B cell (primary cell): ENCODE results near the gene WBP2.

Experiments used
- EZH2 ChIP-seq: IDR thresholded peaks from 2 replicates; pipeline ENCODE4 v1.6.1; 2012; ENCODE audit warnings: borderline replicate concordance, low read depth, mild to moderate bottlenecking, moderate library complexity, low read length; ENCODE audit not compliant: insufficient read depth, poor library complexity, severe bottlenecking
- TF ChIP-seq, protein P1 (sequence below): fragments of 200-600 bp; IDR thresholded peaks from one replicate; pipeline ENCODE4 v1.8.0; 2022; ENCODE audit warnings: antibody characterized with exemption, mild to moderate bottlenecking

DNA sequence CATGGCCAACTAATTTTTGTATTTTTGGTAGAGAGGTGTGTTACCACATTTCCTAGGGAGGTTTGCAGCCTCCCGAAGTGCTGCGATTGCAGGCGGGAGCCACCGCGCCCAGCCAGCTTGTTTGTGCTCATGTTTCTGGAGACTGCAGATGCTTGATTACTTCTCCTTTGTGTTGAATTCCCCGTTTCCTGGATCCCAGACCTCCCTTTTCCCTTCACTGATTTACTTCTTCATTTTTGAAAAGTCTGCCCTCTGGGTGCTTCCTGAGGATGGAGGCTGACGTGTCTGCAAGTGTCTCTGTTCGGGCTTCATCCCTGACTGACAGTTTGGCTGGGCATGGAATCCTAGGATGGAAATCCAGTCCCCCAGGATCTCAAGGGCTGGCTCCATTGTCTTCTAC lies 30.3 kb upstream of the WBP2 start:
- TF ChIP-seq, protein P1, sequence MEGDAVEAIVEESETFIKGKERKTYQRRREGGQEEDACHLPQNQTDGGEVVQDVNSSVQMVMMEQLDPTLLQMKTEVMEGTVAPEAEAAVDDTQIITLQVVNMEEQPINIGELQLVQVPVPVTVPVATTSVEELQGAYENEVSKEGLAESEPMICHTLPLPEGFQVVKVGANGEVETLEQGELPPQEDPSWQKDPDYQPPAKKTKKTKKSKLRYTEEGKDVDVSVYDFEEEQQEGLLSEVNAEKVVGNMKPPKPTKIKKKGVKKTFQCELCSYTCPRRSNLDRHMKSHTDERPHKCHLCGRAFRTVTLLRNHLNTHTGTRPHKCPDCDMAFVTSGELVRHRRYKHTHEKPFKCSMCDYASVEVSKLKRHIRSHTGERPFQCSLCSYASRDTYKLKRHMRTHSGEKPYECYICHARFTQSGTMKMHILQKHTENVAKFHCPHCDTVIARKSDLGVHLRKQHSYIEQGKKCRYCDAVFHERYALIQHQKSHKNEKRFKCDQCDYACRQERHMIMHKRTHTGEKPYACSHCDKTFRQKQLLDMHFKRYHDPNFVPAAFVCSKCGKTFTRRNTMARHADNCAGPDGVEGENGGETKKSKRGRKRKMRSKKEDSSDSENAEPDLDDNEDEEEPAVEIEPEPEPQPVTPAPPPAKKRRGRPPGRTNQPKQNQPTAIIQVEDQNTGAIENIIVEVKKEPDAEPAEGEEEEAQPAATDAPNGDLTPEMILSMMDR: no peak
- TF ChIP-seq EZH2: no peak
